SHP77 treated with DMSO at 0.1 percent for 48 hours (cell line): ENCODE measurements around the gene IL37.
"Not testable (repeated sequence)": the region's sequence is repeated elsewhere in the genome, so short reads cannot be mapped to it uniquely, and the experiment has no call there.

ENCODE experiments used
- DNase-seq: peaks from one replicate; lab custom pipeline; 2025; lab: John Stamatoyannopoulos, UW

IL37 gene

DNA sequence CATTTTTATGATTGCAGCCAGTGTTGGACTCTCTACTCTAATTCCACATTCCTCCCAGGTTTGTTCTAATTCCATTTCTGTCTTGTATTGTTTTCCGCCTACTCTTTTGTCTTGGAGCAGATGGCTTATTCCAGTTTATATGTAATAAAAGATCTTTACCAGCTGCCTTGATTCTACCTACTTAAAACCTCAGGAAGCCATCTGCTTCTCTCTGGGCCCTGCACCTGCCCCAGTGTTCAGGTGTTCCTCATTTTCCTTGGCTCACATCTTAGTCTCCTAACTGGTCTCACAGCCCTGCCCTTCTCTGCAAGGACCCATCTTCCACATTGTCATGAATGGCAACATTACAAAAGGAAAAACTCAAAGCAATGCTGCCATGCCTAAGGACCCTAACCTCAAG, 21.0 kb upstream of the IL37 start:
- DNase-seq, result no peak

DNA sequence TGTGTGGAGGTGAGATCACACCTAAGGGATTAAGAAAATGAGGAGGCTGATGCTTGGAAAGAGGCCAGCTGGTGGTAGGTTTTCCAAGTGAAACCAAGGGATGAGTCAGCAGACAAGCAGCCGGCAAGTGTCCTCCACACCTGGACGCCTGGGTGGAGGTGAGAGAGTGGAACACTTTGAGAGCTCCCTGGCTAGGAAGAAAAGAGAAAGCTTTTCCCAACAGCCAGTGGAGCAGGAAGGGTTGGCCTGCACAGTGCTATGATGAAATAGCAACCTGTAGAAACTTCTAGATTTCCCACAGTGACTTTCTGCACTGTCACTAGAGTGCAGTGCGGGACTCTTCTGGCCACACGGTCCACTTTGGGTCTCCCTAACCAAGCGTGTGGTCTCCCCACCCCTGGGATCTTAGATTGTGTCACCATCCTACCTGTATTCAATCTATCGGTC, 19.6 kb upstream of the IL37 start:
- no peak for DNase-seq

DNA sequence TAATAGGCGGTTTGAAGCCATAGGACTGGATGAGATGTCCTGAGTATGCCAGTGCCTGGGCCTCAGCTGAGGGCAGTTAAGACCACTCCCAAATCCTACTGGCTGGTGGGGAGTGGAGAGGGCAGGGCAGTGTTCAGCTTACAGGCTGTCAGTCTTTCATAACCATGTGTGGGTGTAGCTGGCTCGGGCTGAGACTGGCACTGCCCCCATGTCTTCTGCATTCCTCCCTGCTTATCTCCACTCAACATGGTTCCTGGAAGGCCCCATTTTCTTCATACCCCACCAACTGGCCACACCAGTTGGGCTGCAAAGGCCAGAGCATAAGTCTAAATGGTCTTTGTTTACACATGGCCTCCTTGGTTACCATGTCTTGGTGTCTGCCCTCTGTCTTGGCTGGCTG, 17.2 kb upstream of the IL37 start:
- no peak for DNase-seq

DNA sequence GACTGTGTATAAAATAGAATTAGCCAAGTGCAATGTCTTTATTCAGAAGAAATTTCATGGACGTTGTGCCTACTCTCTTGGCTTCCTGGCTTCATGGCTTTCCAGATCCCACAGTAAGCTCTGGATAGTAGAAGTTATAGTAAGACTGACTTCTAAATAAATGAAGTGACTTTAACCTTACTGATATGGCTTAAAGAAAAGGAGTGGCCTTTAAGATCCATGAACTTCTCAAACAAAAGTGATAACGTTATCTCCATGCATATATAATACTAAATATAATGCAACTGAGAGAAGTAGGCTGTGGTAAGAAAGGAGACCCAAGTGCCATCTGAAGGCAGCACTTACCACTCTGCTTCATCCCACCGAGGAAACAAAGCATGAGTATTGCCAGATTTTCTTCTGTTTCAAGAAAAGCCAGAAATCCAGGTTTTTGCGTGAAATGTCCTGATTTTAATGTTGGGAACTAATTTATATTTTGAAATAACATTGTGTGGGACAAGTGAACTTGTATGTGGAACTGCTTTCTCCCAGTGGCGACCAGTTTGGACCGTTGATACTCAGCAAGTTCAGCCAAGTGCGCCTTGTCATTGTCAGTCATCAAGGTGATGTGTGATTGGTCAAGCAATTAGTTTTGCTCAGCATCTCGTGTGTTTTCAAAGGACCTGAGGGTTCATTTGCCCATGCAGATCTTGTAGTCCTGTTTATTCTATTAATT, 13.9 kb upstream of the IL37 start:
- no peak for DNase-seq

DNA sequence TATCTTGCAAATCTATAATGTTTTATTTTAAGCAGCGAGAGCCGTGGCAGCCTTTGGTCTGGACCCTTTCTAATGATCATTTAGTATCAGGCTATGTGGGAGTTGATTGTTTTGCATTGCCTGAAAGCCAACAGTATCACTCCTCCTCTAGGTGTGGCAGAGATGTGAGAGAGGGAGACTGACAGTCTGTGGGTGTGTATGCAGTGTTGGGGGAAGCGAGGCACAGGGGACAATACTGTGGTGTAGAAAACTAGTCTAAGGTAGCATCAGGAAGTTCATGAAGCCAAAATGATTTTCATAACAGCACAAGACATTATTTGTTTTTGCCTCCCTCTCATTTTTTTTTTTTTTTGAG, 13.4 kb upstream of the IL37 start:
- no peak for DNase-seq

DNA sequence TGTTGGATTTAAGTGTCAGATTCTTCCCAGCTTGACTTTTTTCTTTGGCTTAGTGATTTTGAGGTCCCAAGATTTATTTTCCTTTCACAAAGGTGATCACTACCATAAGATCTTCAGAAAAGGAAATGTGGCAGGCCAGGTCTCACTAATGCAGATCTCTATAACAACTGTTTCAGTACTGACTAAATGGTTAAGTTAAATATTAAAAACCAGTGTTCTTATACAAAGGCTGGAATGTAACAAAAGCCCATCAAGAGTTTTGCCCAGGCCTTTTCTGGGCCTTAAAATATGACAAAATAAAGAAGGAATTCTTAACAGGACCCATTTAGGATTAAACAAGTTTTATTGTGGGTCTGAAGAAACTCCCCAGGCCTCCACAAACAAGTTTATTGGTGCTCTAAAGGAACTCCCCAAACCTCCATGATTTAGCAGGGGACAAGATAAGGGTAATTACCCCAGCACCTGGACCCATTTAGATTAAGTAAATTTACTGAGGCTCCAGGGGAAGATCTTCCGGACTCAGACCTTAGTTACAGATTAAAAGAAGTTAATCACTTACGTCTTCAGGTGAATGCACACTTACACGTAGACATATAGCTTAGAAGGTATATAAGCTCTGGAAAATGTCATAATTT, 9.4 kb upstream of the IL37 start:
- not testable (repeated sequence) for DNase-seq

DNA sequence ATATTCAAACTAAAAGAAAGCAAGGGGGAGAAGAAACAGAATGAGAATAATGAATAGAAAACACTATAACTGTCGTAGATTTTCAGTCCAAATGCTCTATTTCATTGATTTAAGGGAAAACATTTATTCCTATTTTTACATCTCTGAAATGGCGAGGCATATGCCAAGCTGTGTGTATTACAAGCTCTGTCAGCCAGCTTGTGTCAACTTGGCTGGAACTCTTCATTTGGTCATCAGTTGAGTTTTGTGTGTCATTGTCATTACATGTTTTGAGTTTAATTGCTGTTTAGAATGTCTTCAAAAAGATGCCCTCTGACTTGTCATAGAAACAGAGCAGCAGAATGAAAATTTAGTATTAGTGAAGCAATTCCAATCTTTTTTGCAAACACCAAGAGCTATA, 8.1 kb upstream of the IL37 start:
- no peak for DNase-seq

DNA sequence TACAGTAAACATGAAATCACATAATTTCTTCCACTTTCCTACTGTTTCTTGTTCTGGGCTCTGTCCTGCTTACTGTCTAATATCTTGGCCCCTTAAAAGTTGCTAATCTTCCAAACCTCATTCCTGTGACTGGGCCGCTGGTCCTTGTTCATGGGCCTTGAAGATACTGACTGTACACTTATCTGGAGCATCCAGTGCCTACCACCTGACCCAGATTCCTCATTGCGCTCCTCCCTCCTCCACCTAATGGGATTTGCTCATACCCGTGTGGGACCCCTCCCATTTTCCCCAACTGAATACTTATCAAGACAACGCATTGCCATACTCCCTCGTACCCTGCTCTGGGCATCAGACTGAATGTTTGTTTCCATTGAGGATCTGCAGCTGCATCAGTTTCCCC, 6.1 kb upstream of the IL37 start:
- DNase-seq, result no peak

DNA sequence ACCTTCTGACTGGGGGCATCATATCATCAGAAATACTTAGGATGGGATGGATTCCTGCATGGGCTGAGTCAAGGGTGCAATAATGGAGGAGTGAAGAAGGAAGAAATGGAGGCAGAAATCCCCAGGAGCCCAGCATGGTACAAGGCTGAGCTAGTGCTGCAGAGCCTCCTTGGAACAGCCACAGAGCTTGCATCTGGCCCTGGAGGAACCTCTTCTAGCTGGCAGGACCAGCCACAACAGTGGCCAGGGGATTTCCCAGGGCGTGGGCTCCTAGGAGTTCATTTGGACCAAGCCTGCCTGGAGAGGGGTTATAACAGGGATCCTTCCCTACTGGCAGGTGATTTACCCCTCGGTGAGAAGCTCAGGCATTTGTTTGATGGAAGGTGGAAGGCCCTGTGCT, 4.7 kb upstream of the IL37 start:
- no peak for DNase-seq

DNA sequence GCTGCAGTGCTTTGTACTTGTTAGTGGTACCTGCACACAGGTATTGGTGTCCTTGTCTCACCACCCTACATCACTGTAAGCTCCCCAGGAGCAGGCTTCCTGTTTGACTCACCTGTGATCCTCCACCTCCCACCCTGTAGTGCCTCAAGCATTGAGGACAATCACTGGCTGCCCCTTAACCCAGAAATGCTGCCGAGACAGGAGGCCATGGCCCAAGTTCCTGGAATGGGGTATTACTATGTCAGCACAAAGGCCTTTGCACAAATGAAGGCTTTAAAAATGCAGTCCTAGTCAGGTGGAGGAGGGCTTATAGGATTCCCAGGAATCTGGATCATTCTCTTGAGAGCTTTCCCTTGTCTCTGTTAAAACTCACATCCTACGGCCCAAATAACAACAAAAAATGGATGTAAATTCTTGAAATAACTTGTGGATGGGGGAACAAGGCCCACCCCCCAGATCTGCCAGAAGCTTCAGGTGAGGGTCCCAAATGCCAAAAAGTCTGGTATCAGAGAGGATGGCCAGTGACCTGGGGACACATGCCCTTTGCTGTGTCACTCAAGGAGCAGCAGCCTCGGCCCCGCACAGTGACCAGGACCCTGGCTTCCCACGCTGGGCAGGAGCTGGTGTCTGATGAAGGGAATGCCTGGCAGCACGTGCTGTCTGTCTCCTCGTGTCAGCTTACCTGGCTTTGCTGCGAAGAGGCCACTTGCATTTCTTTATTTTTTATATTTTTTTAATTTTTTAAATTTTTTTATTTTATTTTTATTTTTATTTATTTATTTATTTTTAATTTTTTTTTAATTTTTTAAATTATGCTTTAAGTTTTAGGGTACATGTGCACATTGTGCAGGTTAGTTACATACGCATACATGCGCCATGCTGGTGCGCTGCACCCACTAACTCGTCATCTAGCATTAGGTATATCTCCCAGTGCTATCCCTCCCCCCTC, 3.7 kb upstream of the IL37 start:
- no peak for DNase-seq

DNA sequence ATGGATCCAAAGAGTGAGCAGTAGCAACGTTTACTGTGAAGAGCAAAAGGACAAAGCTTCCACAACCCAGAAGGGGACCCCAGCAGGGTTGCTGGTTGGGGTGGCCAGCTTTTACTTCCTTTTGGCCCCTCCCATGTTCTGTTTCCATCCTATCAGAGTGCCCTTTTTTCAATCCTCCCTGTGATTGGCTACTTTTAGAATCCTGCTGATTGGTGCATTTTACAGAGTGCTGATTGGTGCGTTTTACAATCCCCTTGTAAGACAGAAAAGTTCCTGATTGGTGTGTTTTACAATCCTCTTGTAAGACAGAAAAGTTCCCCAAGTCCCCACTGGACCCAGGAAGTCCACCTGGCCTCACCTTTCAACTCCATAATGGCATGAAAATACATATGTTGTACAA, 2.4 kb upstream of the IL37 start:
- DNase-seq, result not testable (repeated sequence)

DNA sequence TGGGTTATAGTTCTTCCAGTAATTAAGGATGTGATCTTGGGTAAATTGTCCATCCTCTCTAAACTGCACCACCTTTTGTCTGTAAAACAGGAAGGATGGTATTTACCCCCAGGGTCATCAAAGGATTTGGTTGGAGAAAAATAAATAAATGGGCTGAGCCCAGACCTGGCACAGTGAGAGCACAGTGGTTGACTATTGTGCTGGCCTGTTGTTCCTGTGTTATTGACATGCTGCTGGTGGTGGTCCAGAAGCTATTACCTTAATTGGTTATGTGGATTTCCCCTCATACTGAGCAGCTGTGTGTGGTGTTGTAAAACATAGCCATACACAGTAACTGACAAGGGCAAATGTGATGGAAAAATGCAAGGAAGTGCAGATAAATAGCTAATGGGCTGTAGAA, 746 bp upstream of the IL37 start:
- no peak for DNase-seq

DNA sequence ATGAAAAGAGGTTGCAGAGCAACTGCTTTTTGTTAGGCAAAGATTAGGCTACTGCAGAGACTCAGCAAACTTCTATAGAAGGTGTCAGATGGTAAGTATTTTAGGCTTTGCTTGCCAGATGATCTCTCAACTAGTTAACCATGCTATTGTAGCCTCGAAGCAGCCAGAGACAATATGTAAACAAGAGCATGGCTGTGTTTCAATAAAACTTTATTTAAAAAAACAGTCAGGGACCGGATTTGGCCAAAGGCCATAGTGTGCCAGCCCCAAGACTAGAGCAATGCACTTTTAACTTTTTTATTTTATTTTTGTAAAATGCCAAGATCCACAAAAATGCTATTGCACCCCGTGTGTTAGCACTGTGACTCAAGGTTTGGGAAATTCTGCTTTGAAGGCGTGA, 1.4 kb downstream of the IL37 start:
- no peak for DNase-seq

DNA sequence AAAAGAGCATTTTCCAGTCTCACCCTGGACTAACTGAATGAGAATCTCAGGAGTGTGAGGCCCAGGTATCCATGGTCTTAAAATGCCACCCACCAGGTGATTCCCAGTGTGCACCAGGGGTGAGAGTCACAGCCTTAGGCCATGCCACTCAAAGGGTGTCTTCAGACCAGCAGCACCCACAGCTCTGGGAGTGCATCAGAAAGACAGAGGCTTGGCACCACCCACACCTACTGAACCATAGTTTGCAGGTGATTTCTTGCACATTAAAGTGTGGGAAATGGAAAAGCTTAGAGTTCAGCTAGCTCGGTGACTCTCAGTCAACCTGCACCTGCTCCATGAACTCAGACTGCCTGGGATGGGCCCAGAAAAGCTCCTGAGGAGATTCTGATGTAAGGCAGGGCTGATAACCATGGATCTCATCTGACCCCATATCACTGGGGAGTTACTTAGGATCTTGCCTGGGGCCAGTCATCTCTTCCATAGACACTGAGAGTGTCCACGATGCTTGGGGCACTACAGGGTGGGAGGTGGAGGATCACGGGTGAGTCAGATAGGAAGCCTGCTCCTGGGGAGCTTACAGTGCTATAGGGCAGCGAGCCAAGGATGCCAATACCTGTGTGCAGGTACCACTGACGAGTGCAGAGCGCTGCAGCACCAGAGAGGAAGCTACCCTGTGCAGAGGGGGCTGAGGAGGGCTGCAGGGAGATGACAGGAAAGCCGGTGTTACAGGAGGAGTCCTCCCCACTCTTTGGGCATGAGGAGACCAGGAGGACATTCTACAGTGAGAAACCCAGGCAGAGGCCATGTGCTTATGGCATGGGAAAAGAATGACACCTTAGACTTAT, 4.6 kb downstream of the IL37 start:
- DNase-seq, result no peak

DNA sequence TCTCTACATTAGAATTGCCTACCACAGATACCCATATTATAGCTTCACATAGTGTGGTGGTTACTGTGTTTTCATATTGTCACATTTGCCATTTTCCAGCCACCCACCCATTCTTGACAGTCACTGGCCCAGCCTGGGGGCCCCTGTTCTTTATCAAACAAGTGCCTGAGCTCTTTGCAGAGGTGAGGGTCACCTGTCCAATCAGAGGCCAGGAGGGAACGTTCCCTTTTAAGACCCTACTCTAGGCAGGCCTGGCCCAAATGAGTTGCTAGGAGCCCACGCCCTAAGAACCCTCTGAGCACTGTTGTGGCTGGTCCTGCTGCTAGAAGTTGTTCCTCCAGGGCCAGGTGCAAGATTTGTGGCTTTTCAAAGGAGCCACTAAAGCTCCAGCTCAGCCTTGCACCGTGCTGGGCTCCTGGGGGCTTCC, 5.2 kb downstream of the IL37 start:
- DNase-seq, result no peak

DNA sequence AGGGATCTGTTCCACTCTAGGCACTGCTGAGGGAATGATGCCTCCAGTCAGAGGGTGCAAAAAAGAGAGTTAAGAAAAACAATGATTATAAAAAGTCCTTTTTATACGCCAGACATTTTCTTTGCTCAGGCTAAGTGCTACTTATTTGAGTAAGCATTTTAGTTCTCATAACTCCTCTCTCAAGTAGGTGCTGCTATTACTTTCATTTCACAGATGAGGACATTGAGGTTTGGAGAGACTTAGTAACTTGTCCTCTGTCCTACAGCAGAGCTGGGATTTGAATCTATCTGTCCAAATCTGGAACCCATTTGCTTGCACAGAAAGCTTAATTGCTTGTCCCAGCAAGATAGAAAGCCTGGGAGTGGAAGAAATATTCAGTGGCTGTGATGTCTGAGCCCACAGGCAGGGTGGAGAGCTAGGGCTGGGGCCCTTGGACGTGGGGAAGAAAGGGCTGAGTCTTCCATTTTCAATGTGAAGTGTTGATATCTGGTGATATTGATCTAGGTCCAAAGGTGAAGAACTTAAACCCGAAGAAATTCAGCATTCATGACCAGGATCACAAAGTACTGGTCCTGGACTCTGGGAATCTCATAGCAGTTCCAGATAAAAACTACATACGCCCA, 5.8 kb downstream of the IL37 start:
- no peak for DNase-seq

DNA sequence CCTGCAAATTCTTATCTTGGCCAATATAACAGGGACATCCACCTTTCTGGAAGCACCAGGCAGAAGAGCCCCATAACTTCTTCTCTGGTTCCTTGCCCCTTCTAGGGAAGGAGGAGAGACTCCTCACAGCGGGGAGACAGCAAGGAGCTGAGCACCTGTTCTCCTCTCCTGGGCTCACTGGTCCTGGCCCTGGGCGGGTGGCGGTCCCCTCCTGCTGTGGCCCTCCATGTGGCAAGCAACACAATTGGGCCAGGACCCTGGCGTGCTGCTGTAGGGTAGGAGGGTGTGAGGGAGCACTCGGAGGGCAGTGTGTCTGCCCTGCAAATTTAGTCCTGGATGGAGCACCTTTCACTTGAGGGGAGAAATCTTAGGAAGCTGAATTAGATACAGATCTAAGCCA, 6.9 kb downstream of the IL37 start:
- DNase-seq, result no peak

DNA sequence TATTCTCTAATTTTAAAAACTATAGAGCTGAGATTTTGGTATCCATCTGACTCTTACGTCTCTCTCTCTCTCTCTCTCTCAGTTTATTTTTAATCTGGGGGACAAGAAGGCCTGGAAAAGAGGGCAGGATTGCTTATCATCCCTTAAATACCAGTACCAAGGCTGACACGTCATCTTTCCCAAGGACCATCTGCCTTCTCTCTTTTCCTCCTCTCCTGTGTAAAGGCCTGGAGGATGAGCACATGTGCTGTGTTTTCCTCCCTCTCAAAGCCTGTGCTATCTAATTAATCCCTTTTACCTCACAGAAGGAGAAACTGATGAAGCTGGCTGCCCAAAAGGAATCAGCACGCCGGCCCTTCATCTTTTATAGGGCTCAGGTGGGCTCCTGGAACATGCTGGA, 7.3 kb downstream of the IL37 start:
- no peak for DNase-seq

DNA sequence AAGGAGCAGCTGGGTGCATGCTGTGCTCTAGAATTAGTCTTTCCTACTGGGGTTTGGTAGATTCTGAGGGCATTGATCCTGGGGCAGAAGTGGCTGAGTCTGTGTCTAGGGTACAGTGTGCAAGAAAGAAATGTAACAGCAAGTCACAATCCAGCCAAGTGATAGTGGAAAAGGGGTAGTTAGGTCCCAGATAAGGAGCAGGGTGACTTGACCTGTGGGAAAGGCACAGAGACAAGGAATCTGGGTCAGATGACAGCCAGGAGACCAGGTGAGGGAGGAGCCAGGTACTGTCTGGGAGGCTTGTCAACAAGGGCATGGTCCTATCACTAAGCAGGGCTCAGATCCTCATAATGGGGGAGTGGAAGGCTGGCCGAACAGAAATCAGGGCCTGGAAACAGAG, 8.1 kb downstream of the IL37 start:
- DNase-seq, result no peak

DNA sequence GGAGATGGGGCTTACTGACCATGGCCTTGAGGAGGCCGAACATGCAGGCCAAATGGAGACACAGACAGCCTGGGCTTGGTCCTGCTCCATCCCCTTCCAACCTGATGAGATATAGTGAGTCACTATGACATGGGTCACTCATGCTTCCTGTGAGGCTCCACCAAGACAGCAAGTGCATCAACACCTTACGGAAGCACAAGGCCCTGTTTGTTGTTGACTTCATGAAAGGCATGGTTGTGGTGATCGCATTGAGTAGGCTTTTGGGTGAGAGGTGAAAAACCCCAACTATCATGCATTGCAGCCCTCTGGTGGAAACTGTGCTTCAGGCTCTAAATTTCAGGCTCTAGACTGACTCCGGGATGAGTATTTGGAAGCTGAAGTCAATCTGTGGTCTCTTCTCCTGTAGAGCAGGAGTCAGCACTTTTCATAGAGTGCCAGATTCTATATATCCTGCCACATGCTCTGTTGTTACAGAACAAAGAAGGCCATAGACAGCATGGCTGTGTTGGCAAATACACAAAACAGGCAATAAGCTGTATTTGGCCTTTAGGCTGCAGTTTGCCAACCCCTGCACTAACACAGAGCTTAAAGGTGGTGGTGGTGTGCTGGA, 10.1 kb downstream of the IL37 start:
- DNase-seq, result no peak

DNA sequence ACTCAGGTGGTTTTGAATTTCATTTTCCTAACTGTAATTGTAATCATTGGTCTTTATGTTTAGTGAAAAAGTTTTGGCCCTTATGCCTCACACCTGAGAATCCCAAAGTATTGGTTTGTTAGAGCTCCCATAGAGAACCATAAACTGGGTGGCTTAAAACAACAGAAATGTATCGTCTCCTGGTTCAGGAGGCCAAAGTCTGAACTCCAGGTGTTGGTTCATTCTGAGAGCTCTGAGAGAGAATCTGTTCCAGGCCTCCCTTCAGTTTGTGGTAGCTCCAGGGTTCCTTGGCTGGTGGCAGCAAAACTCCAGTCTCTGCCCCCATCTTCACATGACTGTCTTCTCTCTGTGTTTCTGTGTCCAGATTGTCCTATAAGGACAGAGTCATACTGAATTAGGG, 11.0 kb downstream of the IL37 start:
- DNase-seq, result no peak
